Lower lobe of right lung (tissue), 2 donors: ENCODE measurements around the gene PHACTR2. TPM values are rescaled to one million over a fixed set of nuclear protein-coding genes. Genes with fewer than 3 reads are reported as not detected.
"Not testable (repeated sequence)": the region's sequence is repeated elsewhere in the genome, so short reads cannot be mapped to it uniquely, and the experiment has no call there.

Experiments used
- ATAC-seq, 2 donors: fragments of 200-7000 bp; cut with Tn5 transposase; one replicate each; pipeline ENCODE4 v1.9.1; 2020 to 2022; ENCODE audit warnings: mild to moderate bottlenecking in 2 of 2, moderate library complexity in 2 of 2
- DNase-seq: peaks from one replicate; pipeline ENCODE4 v3.0.0-alpha.2; 2020
- H3K27ac ChIP-seq: fragments of 200-600 bp; one replicate; pipeline ENCODE4 v1.8.0; 2022
- H3K27me3 ChIP-seq: fragments of 200-600 bp; one replicate; pipeline ENCODE4 v1.8.0; 2022; ENCODE audit warnings: low read depth
- H3K36me3 ChIP-seq: fragments of 200-600 bp; one replicate; pipeline ENCODE4 v1.8.0; 2022; ENCODE audit warnings: mild to moderate bottlenecking
- H3K4me1 ChIP-seq: fragments of 200-600 bp; one replicate; pipeline ENCODE4 v1.8.0; 2022
- H3K4me3 ChIP-seq: fragments of 200-600 bp; one replicate; pipeline ENCODE4 v1.8.0; 2022; ENCODE audit warnings: mild to moderate bottlenecking
- H3K9me3 ChIP-seq: fragments of 200-600 bp; one replicate; pipeline ENCODE4 v1.8.0; 2022
- CTCF ChIP-seq: fragments of 200-600 bp; IDR thresholded peaks from one replicate; pipeline ENCODE4 v1.8.0; 2022; ENCODE audit warnings: antibody characterized with exemption, mild to moderate bottlenecking
- intact Hi-C: fragments of 100-400 bp; cut with DNase I; formaldehyde crosslinking; loops from one replicate; pipeline ENCODE4 v1.11.0; 2022
- total RNA-seq: library from RNA; stranded (reverse); fragmentation: NEBNext Ultra II Directional; extraction: Animal tissue kit (Norgen Biotek cat#: 25700); gene quantifications from one replicate; pipeline ENCODE4 v1.2.1, GENCODE V29; 2021
- donor health status: DM: no; HTN: yes; CAD: no; lungs with severe emphysema.

The PHACTR2 gene
- total RNA-seq, 1 donor from 2014 or later, result 115 TPM

GRCh38 chr6:143844006-143844405 is 166.2 kb downstream of the PHACTR2 start:
- no peaks in the 10 kb centered on the region for H3K9me3 ChIP-seq
- no peak for DNase-seq
- peak overlapping the region; percentile 95 for H3K27ac ChIP-seq
- ATAC-seq, result no peak
- peaks cover 20% of the 10 kb centered on the region for H3K4me1 ChIP-seq
- TF ChIP-seq CTCF, result no peak
- peak overlapping the region; percentile 81 for H3K4me3 ChIP-seq
- peaks cover 46% of the 10 kb centered on the region for H3K36me3 ChIP-seq
- intact Hi-C loops, result no loop called here
- H3K27me3 ChIP-seq, result no peaks in the 10 kb centered on the region

DNA sequence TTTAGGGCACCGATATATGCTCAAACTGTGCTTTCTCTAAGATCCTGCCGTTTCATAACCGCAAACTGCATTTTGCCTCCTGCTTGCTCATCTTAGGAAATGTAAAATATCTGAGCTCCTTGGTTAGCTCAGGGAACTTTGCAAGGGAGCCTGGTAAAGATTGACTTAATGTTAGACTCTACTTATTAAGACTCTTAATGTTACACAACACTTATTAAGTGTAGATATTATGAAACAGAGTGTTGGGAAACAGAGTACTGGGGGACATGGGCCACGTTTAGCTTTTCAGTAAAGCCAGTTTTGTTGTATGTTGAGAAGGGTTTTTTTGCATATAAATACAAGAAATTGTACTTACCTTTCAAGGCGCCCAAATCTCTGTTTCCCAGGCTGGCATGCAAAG is 167.3 kb downstream of the PHACTR2 start:
- peak in 1 of 2 donors; percentile 18 for ATAC-seq
- Histone ChIP-seq H3K9me3 (no peaks in the 10 kb centered on the region), H3K36me3 (peaks cover 56% of the 10 kb centered on the region), H3K27ac (no peak overlapping the region), H3K4me1 (peaks cover 20% of the 10 kb centered on the region), H3K4me3 (no peak overlapping the region), H3K27me3 (no peaks in the 10 kb centered on the region)
- intact Hi-C loops, result no loop called here
- no peak for TF ChIP-seq CTCF
- DNase-seq, result no peak

GRCh38 chr6:143851706-143852105 is 173.9 kb downstream of the PHACTR2 start:
- H3K4me1 ChIP-seq, DNase-seq, H3K27me3 ChIP-seq, H3K27ac ChIP-seq, H3K4me3 ChIP-seq, ATAC-seq, H3K9me3 ChIP-seq, intact Hi-C loops: not testable (repeated sequence)
- peaks cover 79% of the 10 kb centered on the region for H3K36me3 ChIP-seq

- H3K4me1 ChIP-seq, H3K9me3 ChIP-seq, intact Hi-C loops, H3K4me3 ChIP-seq, DNase-seq, H3K27me3 ChIP-seq, H3K27ac ChIP-seq, ATAC-seq: not testable (repeated sequence)
- H3K36me3 ChIP-seq, result peaks cover 79% of the 10 kb centered on the region
Measured at GRCh38 chr6:143855057-143855456, 177.3 kb downstream of the PHACTR2 start.

- DNase-seq, H3K9me3 ChIP-seq, H3K27me3 ChIP-seq, H3K4me1 ChIP-seq, H3K27ac ChIP-seq, intact Hi-C loops, H3K4me3 ChIP-seq, ATAC-seq: not testable (repeated sequence)
- H3K36me3 ChIP-seq, result peaks cover 80% of the 10 kb centered on the region
Measured at GRCh38 chr6:143856762-143857161, 179.0 kb downstream of the PHACTR2 start.

GRCh38 chr6:143857651-143858050 is 179.9 kb downstream of the PHACTR2 start:
- H3K27ac ChIP-seq, result no peak overlapping the region
- no peaks in the 10 kb centered on the region for H3K4me1 ChIP-seq
- H3K4me3 ChIP-seq, result no peak overlapping the region
- no peaks in the 10 kb centered on the region for H3K27me3 ChIP-seq
- H3K9me3 ChIP-seq, result peaks cover 5% of the 10 kb centered on the region
- no peak for DNase-seq
- ATAC-seq, result no peak
- no peak for TF ChIP-seq CTCF
- peaks cover 80% of the 10 kb centered on the region for H3K36me3 ChIP-seq
- intact Hi-C loops, result no loop called here

GRCh38 chr6:143859891-143860660 is 182.3 kb downstream of the PHACTR2 start:
- H3K4me3 ChIP-seq, result no peak overlapping the region
- H3K9me3 ChIP-seq, result no peaks in the 10 kb centered on the region
- no peak overlapping the region for H3K27ac ChIP-seq
- no peak for ATAC-seq
- H3K4me1 ChIP-seq, result no peaks in the 10 kb centered on the region
- intact Hi-C loops, result no loop called here
- no peaks in the 10 kb centered on the region for H3K27me3 ChIP-seq
- H3K36me3 ChIP-seq, result peaks cover 92% of the 10 kb centered on the region
- TF ChIP-seq CTCF, result no peak
- DNase-seq, result no peak
